Measurements from ENCODE around the gene GHR. TPM values are rescaled to one million over a fixed set of nuclear protein-coding genes. Genes with fewer than 3 reads are reported as not detected.

The GHR gene
- total RNA-seq, 2 donors from 2014 or later = 0.27 to 1.2 TPM

- Histone ChIP-seq H3K27ac (ENCODE audit: low read depth, low read length) (no peak overlapping the region), H3K36me3 (ENCODE audit: control insufficient read depth, insufficient read depth, low read length) (no peaks in the 10 kb centered on the region), H3K4me1 (ENCODE audit: control insufficient read depth, insufficient read depth, low read length) (no peaks in the 10 kb centered on the region), H3K9ac (ENCODE audit: extremely low read depth, low read length, poor library complexity, severe bottlenecking) (no peak overlapping the region), H3K4me3 (ENCODE audit: low read length) (no peak overlapping the region), H3K27me3 (ENCODE audit: control insufficient read depth, insufficient read depth, low read length, poor library complexity, severe bottlenecking) (no peaks in the 10 kb centered on the region), H3K9me3 (ENCODE audit: control insufficient read depth, low read length) (no peaks in the 10 kb centered on the region)
- no peak for DNase-seq
- TF ChIP-seq, protein P1, sequence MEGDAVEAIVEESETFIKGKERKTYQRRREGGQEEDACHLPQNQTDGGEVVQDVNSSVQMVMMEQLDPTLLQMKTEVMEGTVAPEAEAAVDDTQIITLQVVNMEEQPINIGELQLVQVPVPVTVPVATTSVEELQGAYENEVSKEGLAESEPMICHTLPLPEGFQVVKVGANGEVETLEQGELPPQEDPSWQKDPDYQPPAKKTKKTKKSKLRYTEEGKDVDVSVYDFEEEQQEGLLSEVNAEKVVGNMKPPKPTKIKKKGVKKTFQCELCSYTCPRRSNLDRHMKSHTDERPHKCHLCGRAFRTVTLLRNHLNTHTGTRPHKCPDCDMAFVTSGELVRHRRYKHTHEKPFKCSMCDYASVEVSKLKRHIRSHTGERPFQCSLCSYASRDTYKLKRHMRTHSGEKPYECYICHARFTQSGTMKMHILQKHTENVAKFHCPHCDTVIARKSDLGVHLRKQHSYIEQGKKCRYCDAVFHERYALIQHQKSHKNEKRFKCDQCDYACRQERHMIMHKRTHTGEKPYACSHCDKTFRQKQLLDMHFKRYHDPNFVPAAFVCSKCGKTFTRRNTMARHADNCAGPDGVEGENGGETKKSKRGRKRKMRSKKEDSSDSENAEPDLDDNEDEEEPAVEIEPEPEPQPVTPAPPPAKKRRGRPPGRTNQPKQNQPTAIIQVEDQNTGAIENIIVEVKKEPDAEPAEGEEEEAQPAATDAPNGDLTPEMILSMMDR (conservative IDR thresholded peaks at IDR 0.05) = no peak
- no peak overlapping the region for H3K27ac Mint-ChIP-seq
- no peak overlapping the region for H3K4me3 Mint-ChIP-seq
- H3K4me1 Mint-ChIP-seq = peaks cover 8% of the 10 kb centered on the region
- 93 to 100% methylated on average over 3 of the region's 4 CpGs for WGBS, 2 experiments (ENCODE audit: insufficient coverage in 1 of 2, insufficient read length in 1 of 2)
- H3K27me3 Mint-ChIP-seq (ENCODE audit: insufficient read depth) = peaks cover 1% of the 10 kb centered on the region
- H3K9me3 Mint-ChIP-seq = no peaks in the 10 kb centered on the region
- H3K36me3 Mint-ChIP-seq (ENCODE audit: low read depth) = no peaks in the 10 kb centered on the region
These were observed 337.2 kb downstream of the GHR start for GRCh38 chr5:42760426-42760825.

DNA sequence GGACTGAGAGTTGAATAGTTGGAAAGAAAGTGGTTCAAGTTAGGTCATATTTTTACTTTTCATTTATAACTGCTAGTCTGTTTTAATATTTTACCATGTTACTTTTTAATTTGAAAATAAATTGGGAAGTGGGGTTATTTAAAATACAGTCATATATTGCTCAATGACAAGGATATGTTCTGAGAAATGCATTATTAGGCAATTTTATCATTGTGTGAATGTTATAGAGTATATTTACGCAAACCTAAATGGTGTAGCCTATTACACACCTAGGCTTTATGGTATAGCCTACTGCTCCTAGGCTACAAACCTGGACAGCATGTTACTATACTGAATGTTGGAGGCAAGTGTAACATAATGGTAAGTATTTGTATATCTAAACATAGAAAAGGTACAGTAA lies 338.6 kb downstream of the GHR start:
- H3K4me3 ChIP-seq (ENCODE audit: low read length) = no peak overlapping the region
- no peaks in the 10 kb centered on the region for H3K9me3 ChIP-seq (ENCODE audit: control insufficient read depth, low read length)
- no peaks in the 10 kb centered on the region for H3K27me3 ChIP-seq (ENCODE audit: control insufficient read depth, insufficient read depth, low read length, poor library complexity, severe bottlenecking)
- TF ChIP-seq, protein P1 (conservative IDR thresholded peaks at IDR 0.05) = no peak
- Mint-ChIP-seq H3K36me3 (ENCODE audit: low read depth) (no peaks in the 10 kb centered on the region), H3K4me3 (no peak overlapping the region), H3K27ac (no peak overlapping the region), H3K27me3 (ENCODE audit: insufficient read depth) (peaks cover 1% of the 10 kb centered on the region), H3K4me1 (peaks cover 8% of the 10 kb centered on the region), H3K9me3 (no peaks in the 10 kb centered on the region)
- no peaks in the 10 kb centered on the region for H3K4me1 ChIP-seq (ENCODE audit: control insufficient read depth, insufficient read depth, low read length)
- no peak for DNase-seq
- no peaks in the 10 kb centered on the region for H3K36me3 ChIP-seq (ENCODE audit: control insufficient read depth, insufficient read depth, low read length)
- no peak overlapping the region for H3K9ac ChIP-seq (ENCODE audit: extremely low read depth, low read length, poor library complexity, severe bottlenecking)
- H3K27ac ChIP-seq (ENCODE audit: low read depth, low read length) = no peak overlapping the region
- 82% methylated on average over 1 of the region's 1 CpG; no CpG with 5 or more reads in 1 of the 2 experiments for WGBS, 2 experiments (ENCODE audit: insufficient coverage in 1 of 2, insufficient read length in 1 of 2)

DNA sequence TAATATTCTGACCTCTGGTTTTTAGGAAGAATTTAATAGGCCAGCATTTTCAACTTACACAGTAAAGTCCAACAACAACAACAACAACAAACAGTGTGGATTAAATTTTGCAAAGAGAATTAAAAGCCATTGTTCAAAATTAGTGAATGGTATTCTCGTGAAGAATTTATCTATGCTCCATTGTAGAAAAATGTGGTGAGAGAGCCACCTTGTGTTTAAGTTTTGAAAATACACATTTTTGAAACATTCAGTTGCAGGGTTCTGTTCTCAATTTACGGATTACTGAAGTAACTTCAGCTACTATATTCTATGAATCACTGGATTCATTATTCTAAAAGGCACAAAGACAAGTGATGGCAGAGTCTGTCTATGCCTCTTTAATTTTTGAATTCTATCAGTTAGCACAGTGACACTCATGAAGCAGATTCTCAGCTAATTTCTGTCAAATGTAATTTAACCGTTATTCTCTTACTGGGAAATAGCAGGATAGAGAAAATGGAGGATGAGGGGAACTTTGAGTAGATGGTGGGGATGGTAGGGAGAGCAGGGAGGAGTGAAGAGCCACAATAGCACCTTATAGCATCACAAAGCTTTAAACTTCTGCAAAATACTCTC lies 344.4 kb downstream of the GHR start:
- Histone ChIP-seq H3K4me1 (ENCODE audit: control insufficient read depth, insufficient read depth, low read length) (peaks cover 3% of the 10 kb centered on the region), H3K36me3 (ENCODE audit: control insufficient read depth, insufficient read depth, low read length) (no peaks in the 10 kb centered on the region), H3K9me3 (ENCODE audit: control insufficient read depth, low read length) (peaks cover 15% of the 10 kb centered on the region), H3K27me3 (ENCODE audit: control insufficient read depth, insufficient read depth, low read length, poor library complexity, severe bottlenecking) (no peaks in the 10 kb centered on the region), H3K4me3 (ENCODE audit: low read length) (no peak overlapping the region), H3K9ac (ENCODE audit: extremely low read depth, low read length, poor library complexity, severe bottlenecking) (no peak overlapping the region), H3K27ac (ENCODE audit: low read depth, low read length) (no peak overlapping the region)
- peaks cover 6% of the 10 kb centered on the region for H3K4me1 Mint-ChIP-seq
- H3K27me3 Mint-ChIP-seq (ENCODE audit: insufficient read depth) = no peaks in the 10 kb centered on the region
- 60 to 66% methylated on average over 1 to 3 of the region's 3 CpGs for WGBS, 2 experiments (ENCODE audit: insufficient coverage in 1 of 2, insufficient read length in 1 of 2)
- H3K36me3 Mint-ChIP-seq (ENCODE audit: low read depth) = peaks cover 4% of the 10 kb centered on the region
- TF ChIP-seq, protein P1 (conservative IDR thresholded peaks at IDR 0.05) = peak; percentile 79
- no peak overlapping the region for H3K4me3 Mint-ChIP-seq
- DNase-seq = no peak
- peaks cover 7% of the 10 kb centered on the region for H3K9me3 Mint-ChIP-seq
- no peak overlapping the region for H3K27ac Mint-ChIP-seq
